Measurements from ENCODE around the gene HSPB9. TPM values are rescaled to one million over a fixed set of nuclear protein-coding genes. Genes with fewer than 3 reads are reported as not detected.

HSPB9 gene
- total and polyA plus RNA-seq, 2 donors (not counting 3 experiments of a cell fraction or from before 2014, with no cell fraction given), result not detected

GRCh38 chr17:42111871-42112551 is 10.6 kb upstream of the HSPB9 start:
- TF ChIP-seq POLR2A (IDR thresholded peaks at IDR 0.05; ENCODE audit: low read depth, low read length) (no peak), JUN (IDR thresholded peaks at IDR 0.05; ENCODE audit: borderline replicate concordance, insufficient read depth, insufficient read length, low read depth) (no peak), CTCF (IDR thresholded peaks at IDR 0.05; ENCODE audit: extremely low read depth in 1 of 2, insufficient read depth in 1 of 2, low read depth in 1 of 2, low read length in 2 of 2) (no peak), EZH2 (IDR thresholded peaks at IDR 0.05; ENCODE audit: borderline replicate concordance, low read depth, low read length, severe bottlenecking) (no peak), FOS (IDR thresholded peaks at IDR 0.05; ENCODE audit: borderline replicate concordance, insufficient read depth, low read length) (no peak), MYC (IDR thresholded peaks at IDR 0.05; ENCODE audit: low read depth, low read length) (no peak), GATA2 (IDR thresholded peaks at IDR 0.05; ENCODE audit: insufficient read depth, insufficient read length, low read depth, low read length) (no peak), MAX (IDR thresholded peaks at IDR 0.05; ENCODE audit: insufficient read depth, insufficient read length) (no peak), POLR2AphosphoS5 (IDR thresholded peaks at IDR 0.05; ENCODE audit: insufficient read depth, low read depth, low read length) (no peak)
- Histone ChIP-seq H3K9me1 (replicated peaks; ENCODE audit: control insufficient read depth, extremely low read depth, insufficient read depth, low read length) (no peaks in the 10 kb centered on the region), H3K4me3 (replicated peaks in 1 of 3; ENCODE audit: insufficient read depth in 1 of 3, low read depth in 1 of 3, low read length in 3 of 3) (peak overlapping the region in 2 of 3 experiments; percentile 29 to 31), H2AFZ (ENCODE audit: low read depth, low read length) (peak overlapping the region; percentile 66), H3K79me2 (ENCODE audit: control insufficient read depth, insufficient read depth, low read length) (no peaks in the 10 kb centered on the region), H3K4me1 (ENCODE audit: control insufficient read depth, extremely low read depth, insufficient read depth, low read length) (peaks cover 9% of the 10 kb centered on the region), H3K36me3 (ENCODE audit: control insufficient read depth in 2 of 2, extremely low read depth in 1 of 2, insufficient read depth in 2 of 2, low read length in 2 of 2) (no peaks in the 10 kb centered on the region), H3K4me2 (ENCODE audit: insufficient read depth, low read length) (peak overlapping the region; percentile 53), H3K9ac (replicated peaks; ENCODE audit: extremely low read depth, insufficient read depth, low read length) (peak overlapping the region; percentile 23), H4K20me1 (replicated peaks; ENCODE audit: control insufficient read depth, extremely low read depth, insufficient read depth, low read length) (no peaks in the 10 kb centered on the region), H3K27ac (ENCODE audit: insufficient read depth, low read depth, low read length) (peak overlapping the region; percentile 5), H3K27me3 (ENCODE audit: control insufficient read depth in 2 of 2, insufficient read depth in 2 of 2, low read length in 2 of 2) (no peaks in the 10 kb centered on the region), H3K9me3 (replicated peaks; ENCODE audit: control insufficient read depth, insufficient read depth, low read length) (no peaks in the 10 kb centered on the region)
- ChIA-PET CTCF (interaction anchor here (0.8 to 2.2 kb wide), 8 partner anchors 11 to 149 kb away, joined by 3 to 10 read pairs (median 4); partner anchors contain the start of gene NKIRAS2), POLR2A (interaction anchor here (0.6 to 1.7 kb wide), 3 partner anchors 8 to 41 kb away, joined by 4 to 9 read pairs (median 5); no protein-coding TSS in a partner anchor)
- FAIRE-seq, result no peak
- dilution Hi-C loops (cut with MboI; ENCODE audit: extremely low pct_ligation_motif_present, low sequenced_read_pairs), result loop anchor here (25.0 kb wide), 1 partner anchor 150 kb away; the partner anchor contains the start of gene CNP
- BruUV-seq (replicated peaks), result TSS peak; percentile 6
- peak; percentile 51 for DNase-seq (ENCODE audit: low read depth, low spot score)
- intact Hi-C loops (cut with micrococcal nuclease), result loop anchor here (1.0 kb wide), 1 partner anchor 88 kb away; no protein-coding TSS in a partner anchor
